ENCODE results near the gene FANK1. TPM values are rescaled to one million over a fixed set of nuclear protein-coding genes. Genes with fewer than 3 reads are reported as not detected.
"Not testable (repeated sequence)": the region's sequence is repeated elsewhere in the genome, so short reads cannot be mapped to it uniquely, and the experiment has no call there.

The FANK1 gene
- total RNA-seq, 1 donor: 3.0 TPM

DNA sequence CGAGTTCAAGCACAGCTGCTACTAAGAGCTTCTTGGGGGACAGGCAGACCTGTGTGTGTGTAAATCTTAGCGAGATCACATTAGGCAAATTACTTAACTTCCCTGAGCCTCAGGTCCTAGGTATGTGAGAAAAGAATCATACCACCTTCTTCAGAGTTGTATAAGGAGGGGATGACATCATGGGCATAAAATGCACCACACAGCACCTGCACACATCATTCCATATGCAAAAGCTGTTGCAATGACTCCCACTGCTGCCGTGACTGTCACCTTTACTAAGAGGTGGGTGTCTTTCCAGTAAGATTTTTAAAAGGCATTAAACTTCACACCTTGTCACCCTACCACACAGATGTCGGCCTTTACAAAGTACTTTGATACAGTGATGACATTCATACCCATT is 146.0 kb downstream of the FANK1 start:
- DNase-seq (ENCODE audit: low read depth): no peak
- H3K4me3 ChIP-seq (ENCODE audit: low read depth, low read length): no peak overlapping the region
- TF ChIP-seq, protein P1, sequence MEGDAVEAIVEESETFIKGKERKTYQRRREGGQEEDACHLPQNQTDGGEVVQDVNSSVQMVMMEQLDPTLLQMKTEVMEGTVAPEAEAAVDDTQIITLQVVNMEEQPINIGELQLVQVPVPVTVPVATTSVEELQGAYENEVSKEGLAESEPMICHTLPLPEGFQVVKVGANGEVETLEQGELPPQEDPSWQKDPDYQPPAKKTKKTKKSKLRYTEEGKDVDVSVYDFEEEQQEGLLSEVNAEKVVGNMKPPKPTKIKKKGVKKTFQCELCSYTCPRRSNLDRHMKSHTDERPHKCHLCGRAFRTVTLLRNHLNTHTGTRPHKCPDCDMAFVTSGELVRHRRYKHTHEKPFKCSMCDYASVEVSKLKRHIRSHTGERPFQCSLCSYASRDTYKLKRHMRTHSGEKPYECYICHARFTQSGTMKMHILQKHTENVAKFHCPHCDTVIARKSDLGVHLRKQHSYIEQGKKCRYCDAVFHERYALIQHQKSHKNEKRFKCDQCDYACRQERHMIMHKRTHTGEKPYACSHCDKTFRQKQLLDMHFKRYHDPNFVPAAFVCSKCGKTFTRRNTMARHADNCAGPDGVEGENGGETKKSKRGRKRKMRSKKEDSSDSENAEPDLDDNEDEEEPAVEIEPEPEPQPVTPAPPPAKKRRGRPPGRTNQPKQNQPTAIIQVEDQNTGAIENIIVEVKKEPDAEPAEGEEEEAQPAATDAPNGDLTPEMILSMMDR (IDR thresholded peaks at IDR 0.05; ENCODE audit: insufficient read depth, low read depth, low read length): no peak

DNA sequence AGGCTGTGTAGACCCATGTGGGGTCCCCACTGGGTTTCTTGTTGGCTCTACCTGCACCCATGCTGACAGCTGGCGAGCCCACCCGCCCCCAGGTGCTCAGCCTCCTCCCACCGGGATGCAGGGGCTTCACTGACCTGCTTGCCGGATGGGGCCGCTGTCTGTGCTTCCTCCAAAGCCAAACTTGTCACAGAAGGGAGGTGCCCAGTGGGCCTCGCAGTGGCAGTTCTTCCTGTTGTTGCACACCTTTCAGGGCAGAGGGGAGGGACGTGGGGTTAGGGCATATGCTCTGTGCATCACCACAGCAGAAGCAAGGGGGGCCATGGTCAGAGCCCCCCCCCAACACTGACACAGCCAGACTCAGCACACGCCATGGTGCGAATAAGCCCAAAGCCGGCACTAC is 146.5 kb downstream of the FANK1 start:
- no peak overlapping the region for H3K4me3 ChIP-seq (ENCODE audit: low read depth, low read length)
- DNase-seq (ENCODE audit: low read depth): no peak
- TF ChIP-seq, protein P1 (IDR thresholded peaks at IDR 0.05; ENCODE audit: insufficient read depth, low read depth, low read length): no peak

DNA sequence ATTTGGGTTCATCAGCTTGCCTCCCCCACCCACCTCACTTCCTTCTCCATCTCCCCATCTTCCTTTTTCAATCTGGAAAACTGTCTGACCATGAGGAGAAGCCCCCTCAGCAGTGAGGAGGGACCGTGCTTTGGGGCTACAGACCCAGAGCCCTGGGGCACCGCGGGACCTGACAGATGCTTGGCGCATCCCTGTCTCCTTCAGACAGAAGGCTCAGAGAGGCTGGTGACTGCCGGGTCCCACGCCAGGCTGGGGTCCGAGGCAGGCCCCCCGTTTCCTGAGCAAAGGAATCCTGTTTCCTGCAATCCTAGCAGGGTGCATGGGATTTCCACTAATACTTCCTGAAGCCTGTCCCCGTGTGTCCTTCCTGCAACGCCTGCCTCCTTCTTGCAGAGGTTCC is 147.0 kb downstream of the FANK1 start:
- DNase-seq (ENCODE audit: low read depth): no peak
- H3K4me3 ChIP-seq (ENCODE audit: low read depth, low read length): no peak overlapping the region
- TF ChIP-seq, protein P1 (IDR thresholded peaks at IDR 0.05; ENCODE audit: insufficient read depth, low read depth, low read length): no peak

DNA sequence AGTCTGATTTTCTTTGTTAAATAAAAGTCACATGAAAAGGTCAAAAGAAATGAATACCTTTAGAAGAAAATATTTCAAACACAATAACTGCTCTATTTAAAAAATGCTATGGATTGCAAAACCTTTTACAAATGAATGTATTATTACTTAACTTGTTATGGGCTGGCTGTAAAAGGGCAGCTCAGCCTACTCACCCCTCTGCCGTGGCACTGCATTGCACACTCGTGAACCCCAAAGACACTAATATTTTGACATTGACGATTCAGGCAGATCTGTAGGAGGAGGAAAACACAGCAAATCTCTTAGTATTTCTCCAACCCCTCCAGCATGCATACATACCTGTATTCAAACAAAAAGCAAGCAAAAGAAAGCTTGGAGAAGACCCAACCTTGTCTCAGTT is 149.5 kb downstream of the FANK1 start:
- H3K4me3 ChIP-seq (ENCODE audit: low read depth, low read length): no peak overlapping the region
- DNase-seq (ENCODE audit: low read depth): no peak
- TF ChIP-seq, protein P1 (IDR thresholded peaks at IDR 0.05; ENCODE audit: insufficient read depth, low read depth, low read length): no peak

DNA sequence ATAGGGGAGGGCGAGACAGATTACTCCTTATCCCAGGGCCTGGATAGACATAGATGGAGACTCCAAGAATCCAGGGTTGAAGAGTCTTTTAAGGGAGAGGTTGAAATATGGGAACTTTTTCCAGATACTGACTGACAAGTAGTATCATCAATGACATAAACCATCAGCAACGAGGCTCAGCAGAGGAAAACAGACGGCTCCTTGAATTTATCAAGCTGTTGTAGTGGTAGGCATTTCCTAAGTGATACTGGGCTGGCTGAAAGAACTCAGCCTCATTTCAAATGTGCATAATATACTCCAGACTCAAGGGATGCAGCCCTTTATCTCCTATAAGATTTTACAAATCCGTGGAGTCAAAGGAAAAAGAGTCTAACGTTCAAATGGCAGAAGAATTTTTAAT is 150.5 kb downstream of the FANK1 start:
- H3K4me3 ChIP-seq (ENCODE audit: low read depth, low read length): no peak overlapping the region
- TF ChIP-seq, protein P1 (IDR thresholded peaks at IDR 0.05; ENCODE audit: insufficient read depth, low read depth, low read length): no peak
- no peak for DNase-seq (ENCODE audit: low read depth)

DNA sequence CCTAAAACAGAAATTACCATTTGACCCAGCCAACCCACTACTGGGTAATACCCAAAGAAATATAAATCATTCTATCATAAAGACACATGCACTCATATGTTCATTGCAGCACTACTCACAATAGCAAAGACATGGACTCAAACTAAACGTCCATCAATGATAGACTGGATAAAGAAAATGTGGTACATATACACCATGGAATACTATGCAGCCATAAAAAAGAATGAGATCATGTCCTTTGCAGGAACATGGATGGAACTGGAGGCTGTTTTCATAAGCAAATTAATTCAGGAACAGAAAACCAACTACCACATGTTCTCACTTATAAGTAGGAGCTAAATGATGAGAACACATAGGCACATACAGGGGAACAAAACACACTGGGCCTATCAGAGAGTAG is 151.4 kb downstream of the FANK1 start:
- not testable (repeated sequence) for H3K4me3 ChIP-seq (ENCODE audit: low read depth, low read length); DNase-seq (ENCODE audit: low read depth)

DNA sequence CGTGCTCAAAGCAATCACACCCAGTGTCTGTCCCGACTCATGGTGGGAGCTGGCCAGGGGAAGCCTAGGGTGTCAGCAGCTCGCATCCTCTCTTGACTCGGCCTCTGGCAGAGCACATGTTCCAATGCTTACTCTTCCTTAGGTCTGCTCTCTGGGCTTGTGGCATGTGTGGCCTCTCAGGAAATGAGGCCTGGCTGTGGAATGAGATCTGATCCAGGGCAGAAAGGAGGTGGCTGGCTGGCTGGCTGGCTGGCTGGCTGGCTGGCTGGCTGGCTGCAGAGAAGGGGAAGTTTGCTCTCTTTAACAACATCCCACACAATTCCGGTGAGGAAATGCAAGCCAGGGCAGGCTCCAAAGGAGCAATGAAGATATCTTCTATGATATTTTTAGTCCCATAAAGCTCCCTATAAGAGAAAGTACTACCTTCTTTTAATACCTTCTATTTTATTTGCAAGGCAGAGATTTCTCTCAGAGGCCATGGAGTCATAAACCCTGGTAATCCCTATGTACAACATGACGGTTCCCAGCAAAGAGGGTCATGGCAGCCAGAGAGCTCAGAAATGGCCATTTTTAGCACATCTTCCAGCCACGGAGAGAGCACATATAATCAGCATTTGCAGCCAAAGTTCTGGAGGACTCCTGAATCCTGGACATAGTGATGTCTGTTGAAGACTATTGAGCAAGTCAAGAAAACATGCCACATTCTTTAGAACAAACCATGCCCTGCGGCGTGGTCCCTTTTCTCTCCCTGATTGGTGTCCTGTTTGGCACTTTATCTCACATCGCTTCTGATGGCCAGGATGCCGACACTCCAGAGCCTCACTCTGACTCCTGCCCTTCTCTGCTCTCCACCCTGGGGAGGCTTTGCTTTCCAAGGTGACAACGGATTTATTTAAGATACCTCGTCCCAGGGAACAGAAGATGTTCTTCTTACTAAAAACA is 153.7 kb downstream of the FANK1 start:
- H3K4me3 ChIP-seq (ENCODE audit: low read depth, low read length): no peak overlapping the region
- TF ChIP-seq, protein P1 (IDR thresholded peaks at IDR 0.05; ENCODE audit: insufficient read depth, low read depth, low read length): no peak
- peak; percentile 68 for DNase-seq (ENCODE audit: low read depth)
